Endothelial cell of umbilical vein (primary cell): ENCODE data around the gene CEACAM3.

Experiments
- EZH2 ChIP-seq: IDR thresholded peaks from 2 replicates; pipeline ENCODE4 v1.6.1; 2012; ENCODE audit warnings: borderline replicate concordance, low read depth, mild to moderate bottlenecking, moderate library complexity, low read length, inconsistent platforms; ENCODE audit not compliant: severe bottlenecking
- FOS ChIP-seq: IDR thresholded peaks from 2 replicates; pipeline ENCODE4 v1.6.1; 2011; ENCODE audit warnings: mild to moderate bottlenecking, low read length, moderate library complexity, borderline replicate concordance; ENCODE audit not compliant: insufficient read depth
- POLR2A ChIP-seq: IDR thresholded peaks from 2 replicates; pipeline ENCODE4 v1.6.1; 2012; ENCODE audit warnings: low read depth, mild to moderate bottlenecking, control low read depth, low read length
- POLR2AphosphoS5 ChIP-seq: IDR thresholded peaks from 2 replicates; pipeline ENCODE4 v1.6.1; 2012; ENCODE audit warnings: low read depth, mild to moderate bottlenecking, control low read depth, low read length, moderate library complexity; ENCODE audit not compliant: insufficient read depth
- TF ChIP-seq, protein P1 (sequence below), 2 donors: IDR thresholded peaks; 1 replicate in 1 of 2; 2 replicates in 1 of 2; pipeline ENCODE4 v1.5.1; 2011; ENCODE audit warnings: low read length in 2 of 2, mild to moderate bottlenecking in 2 of 2, moderate library complexity in 2 of 2, control low read depth in 1 of 2, inconsistent platforms in 1 of 2, low read depth in 1 of 2; ENCODE audit not compliant: insufficient read depth in 1 of 2; ENCODE audit errors: extremely low read depth in 1 of 2

DNA sequence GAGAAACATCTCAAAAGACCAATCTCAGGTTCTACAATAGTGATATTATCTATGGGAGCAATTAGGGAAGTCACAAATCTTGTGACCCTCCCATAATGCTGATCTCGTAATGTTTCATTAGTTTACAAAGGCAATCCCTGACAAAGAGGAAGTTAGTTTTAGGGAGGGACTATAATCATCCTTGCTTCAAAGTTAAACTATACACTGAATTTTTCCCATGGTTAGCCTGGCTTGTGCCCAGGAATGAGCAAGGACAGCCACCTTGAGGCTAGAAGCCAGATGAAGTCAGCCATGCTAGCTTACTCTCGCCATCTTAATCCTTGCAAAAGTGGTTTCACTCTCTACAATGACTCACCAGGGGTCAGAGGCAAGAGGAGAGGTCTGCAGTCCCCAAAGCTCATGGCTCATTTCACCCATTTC, 5.4 kb downstream of the CEACAM3 start:
- TF ChIP-seq, protein P1, sequence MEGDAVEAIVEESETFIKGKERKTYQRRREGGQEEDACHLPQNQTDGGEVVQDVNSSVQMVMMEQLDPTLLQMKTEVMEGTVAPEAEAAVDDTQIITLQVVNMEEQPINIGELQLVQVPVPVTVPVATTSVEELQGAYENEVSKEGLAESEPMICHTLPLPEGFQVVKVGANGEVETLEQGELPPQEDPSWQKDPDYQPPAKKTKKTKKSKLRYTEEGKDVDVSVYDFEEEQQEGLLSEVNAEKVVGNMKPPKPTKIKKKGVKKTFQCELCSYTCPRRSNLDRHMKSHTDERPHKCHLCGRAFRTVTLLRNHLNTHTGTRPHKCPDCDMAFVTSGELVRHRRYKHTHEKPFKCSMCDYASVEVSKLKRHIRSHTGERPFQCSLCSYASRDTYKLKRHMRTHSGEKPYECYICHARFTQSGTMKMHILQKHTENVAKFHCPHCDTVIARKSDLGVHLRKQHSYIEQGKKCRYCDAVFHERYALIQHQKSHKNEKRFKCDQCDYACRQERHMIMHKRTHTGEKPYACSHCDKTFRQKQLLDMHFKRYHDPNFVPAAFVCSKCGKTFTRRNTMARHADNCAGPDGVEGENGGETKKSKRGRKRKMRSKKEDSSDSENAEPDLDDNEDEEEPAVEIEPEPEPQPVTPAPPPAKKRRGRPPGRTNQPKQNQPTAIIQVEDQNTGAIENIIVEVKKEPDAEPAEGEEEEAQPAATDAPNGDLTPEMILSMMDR (IDR thresholded peaks at IDR 0.05; ENCODE audit: extremely low read depth in 1 of 2, insufficient read depth in 1 of 2, low read depth in 1 of 2, low read length in 2 of 2): no peak
- TF ChIP-seq EZH2 (no peak), POLR2A (no peak), FOS (no peak), POLR2AphosphoS5 (no peak)
